ENCODE measurements around the gene SIPA1L3.

DNA sequence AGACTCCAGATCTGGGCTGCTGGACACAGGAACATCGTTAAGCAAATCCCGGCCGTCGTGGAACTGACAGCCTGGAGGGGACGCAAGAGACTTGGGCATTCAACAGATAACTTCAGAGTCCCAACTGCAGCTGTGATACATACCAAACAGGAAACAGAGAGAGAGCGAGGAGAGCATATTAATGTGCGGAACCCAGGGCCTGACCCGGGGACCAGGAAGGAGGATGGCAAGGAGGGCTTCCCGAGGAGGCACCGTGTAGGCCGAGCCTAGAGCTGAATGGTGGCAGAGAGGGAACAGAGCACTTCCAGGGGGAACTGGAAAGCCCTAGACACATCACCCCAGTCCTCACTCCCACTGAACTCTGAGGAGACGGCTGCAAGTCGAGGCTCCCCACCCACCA, 68.1 kb downstream of the SIPA1L3 start:
- no peak for TF ChIP-seq TCF7L2 (IDR thresholded peaks at IDR 0.05; ENCODE audit: low read depth, low read length)
- TF ChIP-seq, protein P1, sequence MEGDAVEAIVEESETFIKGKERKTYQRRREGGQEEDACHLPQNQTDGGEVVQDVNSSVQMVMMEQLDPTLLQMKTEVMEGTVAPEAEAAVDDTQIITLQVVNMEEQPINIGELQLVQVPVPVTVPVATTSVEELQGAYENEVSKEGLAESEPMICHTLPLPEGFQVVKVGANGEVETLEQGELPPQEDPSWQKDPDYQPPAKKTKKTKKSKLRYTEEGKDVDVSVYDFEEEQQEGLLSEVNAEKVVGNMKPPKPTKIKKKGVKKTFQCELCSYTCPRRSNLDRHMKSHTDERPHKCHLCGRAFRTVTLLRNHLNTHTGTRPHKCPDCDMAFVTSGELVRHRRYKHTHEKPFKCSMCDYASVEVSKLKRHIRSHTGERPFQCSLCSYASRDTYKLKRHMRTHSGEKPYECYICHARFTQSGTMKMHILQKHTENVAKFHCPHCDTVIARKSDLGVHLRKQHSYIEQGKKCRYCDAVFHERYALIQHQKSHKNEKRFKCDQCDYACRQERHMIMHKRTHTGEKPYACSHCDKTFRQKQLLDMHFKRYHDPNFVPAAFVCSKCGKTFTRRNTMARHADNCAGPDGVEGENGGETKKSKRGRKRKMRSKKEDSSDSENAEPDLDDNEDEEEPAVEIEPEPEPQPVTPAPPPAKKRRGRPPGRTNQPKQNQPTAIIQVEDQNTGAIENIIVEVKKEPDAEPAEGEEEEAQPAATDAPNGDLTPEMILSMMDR (IDR thresholded peaks at IDR 0.05): no peak
- no peak for TF ChIP-seq POLR2AphosphoS5 (IDR thresholded peaks at IDR 0.05; ENCODE audit: low read depth, low read length)
- TF ChIP-seq, protein P2, sequence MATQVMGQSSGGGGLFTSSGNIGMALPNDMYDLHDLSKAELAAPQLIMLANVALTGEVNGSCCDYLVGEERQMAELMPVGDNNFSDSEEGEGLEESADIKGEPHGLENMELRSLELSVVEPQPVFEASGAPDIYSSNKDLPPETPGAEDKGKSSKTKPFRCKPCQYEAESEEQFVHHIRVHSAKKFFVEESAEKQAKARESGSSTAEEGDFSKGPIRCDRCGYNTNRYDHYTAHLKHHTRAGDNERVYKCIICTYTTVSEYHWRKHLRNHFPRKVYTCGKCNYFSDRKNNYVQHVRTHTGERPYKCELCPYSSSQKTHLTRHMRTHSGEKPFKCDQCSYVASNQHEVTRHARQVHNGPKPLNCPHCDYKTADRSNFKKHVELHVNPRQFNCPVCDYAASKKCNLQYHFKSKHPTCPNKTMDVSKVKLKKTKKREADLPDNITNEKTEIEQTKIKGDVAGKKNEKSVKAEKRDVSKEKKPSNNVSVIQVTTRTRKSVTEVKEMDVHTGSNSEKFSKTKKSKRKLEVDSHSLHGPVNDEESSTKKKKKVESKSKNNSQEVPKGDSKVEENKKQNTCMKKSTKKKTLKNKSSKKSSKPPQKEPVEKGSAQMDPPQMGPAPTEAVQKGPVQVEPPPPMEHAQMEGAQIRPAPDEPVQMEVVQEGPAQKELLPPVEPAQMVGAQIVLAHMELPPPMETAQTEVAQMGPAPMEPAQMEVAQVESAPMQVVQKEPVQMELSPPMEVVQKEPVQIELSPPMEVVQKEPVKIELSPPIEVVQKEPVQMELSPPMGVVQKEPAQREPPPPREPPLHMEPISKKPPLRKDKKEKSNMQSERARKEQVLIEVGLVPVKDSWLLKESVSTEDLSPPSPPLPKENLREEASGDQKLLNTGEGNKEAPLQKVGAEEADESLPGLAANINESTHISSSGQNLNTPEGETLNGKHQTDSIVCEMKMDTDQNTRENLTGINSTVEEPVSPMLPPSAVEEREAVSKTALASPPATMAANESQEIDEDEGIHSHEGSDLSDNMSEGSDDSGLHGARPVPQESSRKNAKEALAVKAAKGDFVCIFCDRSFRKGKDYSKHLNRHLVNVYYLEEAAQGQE (IDR thresholded peaks at IDR 0.05; ENCODE audit: insufficient read depth in 1 of 2, low read depth in 2 of 2, low read length in 1 of 2): no peak
- TF ChIP-seq SIN3A (IDR thresholded peaks at IDR 0.05; ENCODE audit: borderline replicate concordance, insufficient read depth, low read depth, low read length): no peak

Data from Panc1 (cell line).